H1 (cell line): ENCODE measurements around the gene DIPK1A. TPM values are rescaled to one million over a fixed set of nuclear protein-coding genes. Genes with fewer than 3 reads are reported as not detected.

Experiments
- CTCF ChIA-PET: fragments of 300-600 bp; sonication (Branson Sonifier 250); formaldehyde crosslinking; loops from one replicate; lab custom pipeline; 2021; ENCODE audit not compliant: partially characterized antibody; lab: Charles Lee
- POLR2A ChIA-PET: fragments of 300-600 bp; sonication (Branson Sonifier 250); formaldehyde crosslinking; loops from one replicate; lab custom pipeline; 2021; ENCODE audit warnings: inconsistent platforms; ENCODE audit not compliant: partially characterized antibody; lab: Charles Lee
- DNase-seq, 2 experiments: peaks; one replicate each; pipeline versions ENCODE4 v3.0.0 to v3.0.0-alpha.2; 2010 to 2022; ENCODE audit warnings: low spot score in 2 of 2, low read depth in 1 of 2, mixed read lengths in 1 of 2
- FAIRE-seq: peaks from 2 replicates; lab custom pipeline; 2011; peaks lifted over from hg19 to GRCh38; lab: Jason Lieb, UNC
- H2AFZ ChIP-seq: 2 replicates; pipeline ENCODE4 v1.8.1; 2012; ENCODE audit warnings: low read length, inconsistent platforms
- H2AK5ac ChIP-seq: 2 replicates; pipeline ENCODE4 v1.6.1; 2013; ENCODE audit warnings: low read depth, low read length
- H2BK120ac ChIP-seq: replicated peaks from 2 replicates; pipeline ENCODE3; 2013; ENCODE audit warnings: low read depth, low read length, inconsistent platforms
- H2BK12ac ChIP-seq: 2 replicates; pipeline ENCODE4 v1.6.1; 2013; ENCODE audit warnings: low read depth, low read length
- H2BK15ac ChIP-seq: 2 replicates; pipeline ENCODE4 v1.6.1; 2013; ENCODE audit warnings: low read length
- H2BK20ac ChIP-seq: 2 replicates; pipeline ENCODE4 v1.6.1; 2013; ENCODE audit warnings: low read length
- H2BK5ac ChIP-seq: 2 replicates; pipeline ENCODE4 v1.6.1; 2013; ENCODE audit warnings: low read depth, low read length
- H3K14ac ChIP-seq: 2 replicates; pipeline ENCODE4 v1.6.1; 2013; ENCODE audit warnings: inconsistent platforms; ENCODE audit not compliant: insufficient read length
- H3K18ac ChIP-seq: 2 replicates; pipeline ENCODE4 v1.6.1; 2013; ENCODE audit warnings: low read length; ENCODE audit errors: extremely low read depth
- H3K23ac ChIP-seq: 2 replicates; pipeline ENCODE4 v1.6.1; 2013; ENCODE audit warnings: inconsistent platforms; ENCODE audit not compliant: insufficient read length
- H3K23me2 ChIP-seq: 2 replicates; pipeline ENCODE4 v1.6.1; 2013; ENCODE audit warnings: low read depth, low read length
- H3K27ac ChIP-seq: 2 replicates; pipeline ENCODE4 v1.6.1; 2011; ENCODE audit warnings: low read depth, low read length, inconsistent platforms
- H3K27me3 ChIP-seq, 4 experiments: replicated peaks in 1 of 4; 1 replicate in 1 of 4; 2 replicates in 3 of 4; pipeline versions ENCODE4 v1.6.1 to v1.8.1; 2011 to 2013; ENCODE audit warnings: low read length in 3 of 4, mild to moderate bottlenecking in 3 of 4, inconsistent platforms in 2 of 4, mixed read lengths in 2 of 4, moderate library complexity in 1 of 4; ENCODE audit not compliant: control insufficient read depth in 3 of 4, insufficient read depth in 3 of 4; ENCODE audit errors: extremely low read depth in 1 of 4
- H3K36me3 ChIP-seq, 4 experiments: 2 replicates each; pipeline versions ENCODE4 v1.6.1 to v1.8.1; 2011 to 2013; ENCODE audit warnings: mild to moderate bottlenecking in 4 of 4, low read length in 3 of 4, moderate library complexity in 2 of 4, control low read depth in 1 of 4, inconsistent platforms in 1 of 4; ENCODE audit not compliant: insufficient read depth in 4 of 4, control insufficient read depth in 2 of 4
- H3K4ac ChIP-seq: replicated peaks from 2 replicates; pipeline ENCODE3; 2013; ENCODE audit warnings: low read length, low read depth, mixed read lengths, inconsistent platforms; ENCODE audit not compliant: insufficient read length
- H3K4me1 ChIP-seq, 4 experiments: replicated peaks in 1 of 4; 1 replicate in 1 of 4; 2 replicates in 3 of 4; pipeline versions ENCODE4 v1.6.1 to v1.8.1; 2011 to 2013; ENCODE audit warnings: low read length in 3 of 4, inconsistent platforms in 2 of 4, mixed read lengths in 1 of 4; ENCODE audit not compliant: insufficient read depth in 4 of 4, control insufficient read depth in 3 of 4
- H3K4me2 ChIP-seq, 2 experiments: 2 replicates each; pipeline versions ENCODE4 v1.6.1 to v1.8.1; 2011 to 2013; ENCODE audit warnings: low read depth in 2 of 2, low read length in 2 of 2, control low read depth in 1 of 2, inconsistent platforms in 1 of 2, mild to moderate bottlenecking in 1 of 2; ENCODE audit not compliant: insufficient read depth in 1 of 2
- H3K4me3 ChIP-seq, 4 experiments: fragments of 200-600, 300-600 bp in 1 of 4; sonication (generic), shearing (Covaris generic), sonication (Bioruptor Twin) in 1 of 4; 2 replicates each; pipeline versions ENCODE4 v1.5.1 to v1.8.1; 2011 to 2016; ENCODE audit warnings: low read length in 4 of 4, low read depth in 3 of 4, control low read depth in 2 of 4, inconsistent platforms in 2 of 4, mild to moderate bottlenecking in 2 of 4, mixed read lengths in 1 of 4, moderate library complexity in 1 of 4; ENCODE audit not compliant: insufficient read depth in 2 of 4; ENCODE audit errors: extremely low read depth in 1 of 4
- H3K56ac ChIP-seq: replicated peaks from 2 replicates; pipeline ENCODE3; 2013; ENCODE audit warnings: low read depth, mild to moderate bottlenecking, mixed read lengths, low read length, inconsistent platforms; ENCODE audit not compliant: insufficient read length
- H3K79me1 ChIP-seq: 2 replicates; pipeline ENCODE4 v1.6.1; 2013; ENCODE audit warnings: low read depth, low read length, control low read depth
- H3K79me2 ChIP-seq, 2 experiments: 2 replicates each; pipeline versions ENCODE4 v1.6.1 to v1.8.1; 2012 to 2013; ENCODE audit warnings: low read length in 2 of 2, mild to moderate bottlenecking in 2 of 2, inconsistent platforms in 1 of 2; ENCODE audit not compliant: insufficient read depth in 2 of 2, control insufficient read depth in 1 of 2
- H3K9ac ChIP-seq, 4 experiments: replicated peaks in 1 of 4; 1 replicate in 1 of 4; 2 replicates in 3 of 4; pipeline versions ENCODE4 v1.6.1 to v1.8.1; 2011 to 2013; ENCODE audit warnings: low read depth in 3 of 4, low read length in 3 of 4, control low read depth in 2 of 4, mild to moderate bottlenecking in 2 of 4, moderate library complexity in 2 of 4, inconsistent platforms in 1 of 4; ENCODE audit errors: extremely low read depth in 1 of 4
- H3K9me3 ChIP-seq, 2 experiments: 2 replicates each; pipeline versions ENCODE4 v1.6.1 to v1.8.1; 2012 to 2013; ENCODE audit warnings: mild to moderate bottlenecking in 2 of 2, moderate library complexity in 2 of 2, control low read depth in 1 of 2, inconsistent platforms in 1 of 2, low read depth in 1 of 2, low read length in 1 of 2, mixed read lengths in 1 of 2; ENCODE audit not compliant: insufficient read depth in 2 of 2
- H4K20me1 ChIP-seq, 2 experiments: replicated peaks in 1 of 2; 2 replicates each; pipeline versions ENCODE3 to v1.8.1; 2011 to 2013; ENCODE audit warnings: inconsistent platforms in 2 of 2, low read length in 2 of 2, mild to moderate bottlenecking in 1 of 2; ENCODE audit not compliant: insufficient read depth in 2 of 2, control insufficient read depth in 1 of 2
- H4K5ac ChIP-seq: 2 replicates; pipeline ENCODE4 v1.6.1; 2013; ENCODE audit warnings: low read length, low read depth, mixed read lengths, inconsistent platforms; ENCODE audit not compliant: insufficient read length
- H4K8ac ChIP-seq: 2 replicates; pipeline ENCODE4 v1.8.0; 2013; ENCODE audit warnings: mild to moderate bottlenecking, moderate library complexity, low read length, inconsistent platforms; ENCODE audit not compliant: insufficient read depth; ENCODE audit errors: extremely low read depth
- H4K91ac ChIP-seq: replicated peaks from 2 replicates; pipeline ENCODE3; 2013; ENCODE audit warnings: low read length, mixed read lengths, inconsistent platforms; ENCODE audit not compliant: insufficient read length
- BRCA1 ChIP-seq: IDR thresholded peaks from 2 replicates; pipeline ENCODE4 v1.6.1; 2012; ENCODE audit warnings: low read depth, low read length, improper control_type of control experiment
- CBX8 ChIP-seq: fragments of 300-800, 300-1000 bp; sonication (generic); IDR thresholded peaks from 2 replicates; pipeline ENCODE4 v1.7.1; 2016; ENCODE audit warnings: low read depth, low read length, borderline replicate concordance
- RFX5 ChIP-seq: IDR thresholded peaks from 2 replicates; pipeline ENCODE4 v1.6.1; 2011; ENCODE audit warnings: low read depth, low read length, improper control_type of control experiment, borderline replicate concordance
- WGBS, 2 experiments: shearing (Covaris generic) in 1 of 2; methylation state at CpG; one replicate each; pipeline versions ENCODE4 v1.1.6 to v1.1.7; 2013 to 2015; ENCODE audit warnings: low lambda C conversion rate in 2 of 2, mixed read lengths in 2 of 2, inconsistent platforms in 1 of 2, low coverage in 1 of 2, missing lambda C conversion rate in 1 of 2; ENCODE audit not compliant: insufficient replicate concordance in 2 of 2, insufficient coverage in 1 of 2, insufficient read length in 1 of 2; ENCODE audit errors: extremely low coverage in 1 of 2, missing lambda C conversion rate in 1 of 2; 5-methylcytosine and 5-hydroxymethylcytosine counted together
- polyA plus RNA-seq, 7 experiments: library from polyadenylated mRNA; depleted of rRNA in 3 of 7; stranded (reverse) in 5 of 7; unstranded in 2 of 7; fragments of >200 nt in 5 of 7; fragments of 200-250 nt in 2 of 7; gene quantifications; 1 replicate in 5 of 7; 2 replicates in 1 of 7; 4 replicates in 1 of 7; pipeline versions ENCODE4 v1.2.1 to v1.2.3, GENCODE V29; 2011 to 2013; ENCODE audit warnings: missing spikeins in 2 of 7, mixed read lengths in 2 of 7
- total RNA-seq: library from RNA; stranded (reverse); fragmentation: NEBNext Ultra II Directional; extraction: Animal tissue kit (Norgen Biotek cat#: 25700); gene quantifications from 2 replicates; pipeline ENCODE4 v1.2.1, GENCODE V29; 2021

Gene DIPK1A
- total and polyA plus RNA-seq, 2 of the 8 experiments (the other 6 are each of a cell fraction or from before 2014, with no cell fraction given): 2.5 to 5.0 TPM

DNA sequence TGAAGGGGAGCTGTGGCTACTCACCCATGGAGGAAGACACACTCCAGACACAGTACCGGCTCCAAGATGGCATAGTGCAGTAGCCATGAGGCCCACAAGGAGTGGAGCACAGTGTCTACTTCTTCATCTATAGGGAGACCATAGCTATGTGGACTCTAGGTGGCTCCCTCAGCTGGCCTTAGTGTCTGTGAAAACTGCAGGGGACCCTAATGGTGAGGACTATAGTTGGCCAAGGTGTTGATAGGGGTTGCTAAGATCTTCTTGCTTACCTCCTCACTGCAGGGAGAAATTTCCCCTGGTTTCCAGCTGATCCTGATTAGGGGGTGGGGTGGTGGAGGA lies 58.9 kb downstream of the DIPK1A start:
- no peak overlapping the region for H2AFZ ChIP-seq
- H2BK12ac ChIP-seq: no peak overlapping the region
- ChIA-PET POLR2A (interaction anchor here (0.6 to 1.3 kb wide), 2 partner anchors 62 to 99 kb away, joined by 3 to 4 read pairs; no protein-coding TSS in a partner anchor), CTCF (interaction anchor here (0.8 to 5.2 kb wide), 8 partner anchors 10 to 92 kb away, joined by 3 to 22 read pairs (median 4); no protein-coding TSS in a partner anchor)
- H3K9me3 ChIP-seq: no peaks in the 10 kb centered on the region
- H3K36me3 ChIP-seq: no peaks in the 10 kb centered on the region
- DNase-seq (no peak), FAIRE-seq (no peak)
- H3K4me2 ChIP-seq: no peak overlapping the region
- H3K23ac ChIP-seq: no peak overlapping the region
- H3K18ac ChIP-seq: no peak overlapping the region
- no peaks in the 10 kb centered on the region for H3K27me3 ChIP-seq
- 91% methylated on average over 1 of the region's 1 CpG; no CpG with 5 or more reads in 1 of the 2 experiments for WGBS, 2 experiments
- H2BK5ac ChIP-seq: no peak overlapping the region
- H3K23me2 ChIP-seq: no peaks in the 10 kb centered on the region
- H2BK15ac ChIP-seq: no peak overlapping the region
- no peaks in the 10 kb centered on the region for H4K20me1 ChIP-seq
- no peak overlapping the region for H3K4me3 ChIP-seq
- H3K4ac ChIP-seq: no peak overlapping the region
- H4K91ac ChIP-seq: no peak overlapping the region
- no peaks in the 10 kb centered on the region for H3K79me1 ChIP-seq
- no peak overlapping the region for H3K56ac ChIP-seq
- H2BK20ac ChIP-seq: no peak overlapping the region
- no peak overlapping the region for H2AK5ac ChIP-seq
- H3K9ac ChIP-seq: no peak overlapping the region
- no peak overlapping the region for H3K27ac ChIP-seq
- no peak overlapping the region for H2BK120ac ChIP-seq
- no peak overlapping the region for H4K5ac ChIP-seq
- H3K4me1 ChIP-seq: no peaks in the 10 kb centered on the region
- no peak overlapping the region for H4K8ac ChIP-seq
- no peaks in the 10 kb centered on the region for H3K79me2 ChIP-seq
- H3K14ac ChIP-seq: no peak overlapping the region
- TF ChIP-seq CBX8 (no peak), BRCA1 (no peak), RFX5 (no peak)
